Prostate gland (tissue), 2 donors: ENCODE results near the gene RPL18A. TPM values are rescaled to one million over a fixed set of nuclear protein-coding genes. Genes with fewer than 3 reads are reported as not detected.
A peak's percentile ranks its signal among the peaks of the same experiment; 100 is the strongest.

Experiments
- DNase-seq: peaks from one replicate; pipeline ENCODE4 v3.0.0-alpha.2; 2019; ENCODE audit warnings: low spot score
- H3K27ac ChIP-seq, 2 donors: fragments of 200-600 bp; sonication (generic); 2 replicates each; pipeline ENCODE4 v1.5.1; 2017 to 2019
- H3K27me3 ChIP-seq: fragments of 200-600 bp; sonication (generic); replicated peaks from 2 replicates; pipeline ENCODE4 v1.5.1; 2019; ENCODE audit not compliant: insufficient read depth
- H3K36me3 ChIP-seq, 2 donors: fragments of 200-600 bp; sonication (generic); 1 replicate in 1 of 2; 2 replicates in 1 of 2; pipeline versions ENCODE4 v1.5.1 to v1.8.1; 2017 to 2019
- H3K4me1 ChIP-seq: fragments of 200-600 bp; sonication (generic); replicated peaks from 2 replicates; pipeline ENCODE4 v1.5.1; 2019
- H3K4me3 ChIP-seq, 2 donors: fragments of 200-600 bp; sonication (generic); 2 replicates each; pipeline ENCODE4 v1.5.1; 2017 to 2019
- H3K9me3 ChIP-seq: fragments of 200-600 bp; sonication (generic); 2 replicates; pipeline ENCODE4 v1.5.1; 2017
- POLR2A ChIP-seq: fragments of 450-650 bp; IDR thresholded peaks from one replicate; pipeline ENCODE4 v1.6.1; 2016; ENCODE audit warnings: antibody characterized with exemption, mild to moderate bottlenecking
- POLR2AphosphoS5 ChIP-seq: sonication (generic); formaldehyde crosslinking; IDR thresholded peaks from one replicate; pipeline ENCODE4 v1.6.1; 2017; ENCODE audit warnings: antibody characterized with exemption
- WGBS: methylation state at CpG from one replicate; pipeline ENCODE4 v1.1.5; 2018; 5-methylcytosine and 5-hydroxymethylcytosine counted together
- intact Hi-C: fragments of 100-400 bp; cut with DNase I; formaldehyde crosslinking; loops from one replicate; pipeline ENCODE4 v1.14.2; 2022
- total RNA-seq, 2 donors: library from RNA; depleted of rRNA; stranded (reverse); fragments of >200 nt; gene quantifications; one replicate each; pipeline ENCODE4 v1.1.0, GENCODE V29; 2016
- TF ChIP-seq, protein P1 (sequence below), 4 experiments: fragments of 200-600 bp in 2 of 4; fragments of 450-650 bp in 2 of 4; sonication (generic) in 2 of 4; IDR thresholded peaks; 1 replicate in 3 of 4; 2 replicates in 1 of 4; pipeline ENCODE4 v1.5.1; 2016 to 2019; ENCODE audit warnings: antibody characterized with exemption in 4 of 4, mild to moderate bottlenecking in 2 of 4, moderate library complexity in 2 of 4

RPL18A gene
- total RNA-seq, 2 donors from 2014 or later = 1,351 to 1,892 TPM

DNA sequence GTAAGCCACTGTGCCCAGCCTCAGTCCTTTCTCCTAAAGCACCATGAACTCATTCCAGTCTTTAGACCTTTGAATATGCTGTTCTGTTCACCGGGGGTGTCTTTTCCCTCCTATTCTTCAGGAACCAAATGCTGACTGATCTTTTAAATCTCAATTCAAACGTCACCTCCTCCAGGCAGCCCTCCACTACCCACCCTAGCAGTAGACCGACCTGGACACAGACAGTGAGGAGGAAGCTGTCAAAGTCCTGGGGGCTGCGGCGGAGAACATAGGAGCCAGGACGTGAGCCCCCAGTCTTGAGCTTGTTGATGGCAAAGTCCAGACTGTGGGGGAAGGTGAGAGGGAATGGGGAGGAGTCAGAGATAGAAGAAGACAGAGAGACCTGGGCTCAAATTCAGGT, 19.7 kb upstream of the RPL18A start:
- H3K9me3 ChIP-seq = no peaks in the 10 kb centered on the region
- no peaks in the 10 kb centered on the region for H3K27me3 ChIP-seq
- no peak overlapping the region for H3K4me3 ChIP-seq
- intact Hi-C loops = no loop called here
- 83% methylated on average over 6 of the region's 6 CpGs for WGBS
- no peak for TF ChIP-seq POLR2A
- no peak for TF ChIP-seq POLR2AphosphoS5
- TF ChIP-seq, protein P1, sequence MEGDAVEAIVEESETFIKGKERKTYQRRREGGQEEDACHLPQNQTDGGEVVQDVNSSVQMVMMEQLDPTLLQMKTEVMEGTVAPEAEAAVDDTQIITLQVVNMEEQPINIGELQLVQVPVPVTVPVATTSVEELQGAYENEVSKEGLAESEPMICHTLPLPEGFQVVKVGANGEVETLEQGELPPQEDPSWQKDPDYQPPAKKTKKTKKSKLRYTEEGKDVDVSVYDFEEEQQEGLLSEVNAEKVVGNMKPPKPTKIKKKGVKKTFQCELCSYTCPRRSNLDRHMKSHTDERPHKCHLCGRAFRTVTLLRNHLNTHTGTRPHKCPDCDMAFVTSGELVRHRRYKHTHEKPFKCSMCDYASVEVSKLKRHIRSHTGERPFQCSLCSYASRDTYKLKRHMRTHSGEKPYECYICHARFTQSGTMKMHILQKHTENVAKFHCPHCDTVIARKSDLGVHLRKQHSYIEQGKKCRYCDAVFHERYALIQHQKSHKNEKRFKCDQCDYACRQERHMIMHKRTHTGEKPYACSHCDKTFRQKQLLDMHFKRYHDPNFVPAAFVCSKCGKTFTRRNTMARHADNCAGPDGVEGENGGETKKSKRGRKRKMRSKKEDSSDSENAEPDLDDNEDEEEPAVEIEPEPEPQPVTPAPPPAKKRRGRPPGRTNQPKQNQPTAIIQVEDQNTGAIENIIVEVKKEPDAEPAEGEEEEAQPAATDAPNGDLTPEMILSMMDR (IDR thresholded peaks at IDR 0.05) = no peak
- peaks cover 3% of the 10 kb centered on the region for H3K4me1 ChIP-seq
- DNase-seq = no peak
- no peak overlapping the region for H3K27ac ChIP-seq
- no peaks in the 10 kb centered on the region for H3K36me3 ChIP-seq

DNA sequence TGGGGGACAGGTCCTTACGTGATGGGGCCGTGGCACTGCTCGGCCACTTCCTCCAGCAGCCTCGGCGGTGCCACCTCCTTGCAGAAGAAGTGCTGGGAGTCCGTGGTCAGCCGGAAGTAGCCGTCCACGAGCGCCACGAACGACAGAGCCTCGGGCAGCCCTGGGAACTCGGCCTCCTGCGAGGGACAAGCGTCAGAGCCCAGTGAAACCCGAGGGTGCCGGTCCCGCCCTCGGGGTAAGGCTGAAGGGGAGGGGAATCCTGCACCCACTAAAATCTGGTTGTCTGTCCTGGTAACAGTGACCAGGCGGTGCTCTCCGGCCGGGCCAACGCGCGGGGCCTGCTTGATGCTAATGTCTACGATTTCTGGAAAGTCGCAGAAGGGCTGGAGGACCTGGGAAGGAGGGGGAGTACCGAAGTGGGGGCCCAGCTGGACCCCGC, 18.3 kb upstream of the RPL18A start:
- Histone ChIP-seq H3K36me3 (no peaks in the 10 kb centered on the region), H3K27me3 (no peaks in the 10 kb centered on the region), H3K9me3 (no peaks in the 10 kb centered on the region), H3K4me1 (peaks cover 3% of the 10 kb centered on the region), H3K4me3 (peak overlapping the region in 1 of 2 donors; percentile 5), H3K27ac (no peak overlapping the region)
- WGBS = 15% methylated on average over 30 of the region's 30 CpGs
- TF ChIP-seq, protein P1 (IDR thresholded peaks at IDR 0.05) = no peak
- DNase-seq = no peak
- intact Hi-C loops = no loop called here

DNA sequence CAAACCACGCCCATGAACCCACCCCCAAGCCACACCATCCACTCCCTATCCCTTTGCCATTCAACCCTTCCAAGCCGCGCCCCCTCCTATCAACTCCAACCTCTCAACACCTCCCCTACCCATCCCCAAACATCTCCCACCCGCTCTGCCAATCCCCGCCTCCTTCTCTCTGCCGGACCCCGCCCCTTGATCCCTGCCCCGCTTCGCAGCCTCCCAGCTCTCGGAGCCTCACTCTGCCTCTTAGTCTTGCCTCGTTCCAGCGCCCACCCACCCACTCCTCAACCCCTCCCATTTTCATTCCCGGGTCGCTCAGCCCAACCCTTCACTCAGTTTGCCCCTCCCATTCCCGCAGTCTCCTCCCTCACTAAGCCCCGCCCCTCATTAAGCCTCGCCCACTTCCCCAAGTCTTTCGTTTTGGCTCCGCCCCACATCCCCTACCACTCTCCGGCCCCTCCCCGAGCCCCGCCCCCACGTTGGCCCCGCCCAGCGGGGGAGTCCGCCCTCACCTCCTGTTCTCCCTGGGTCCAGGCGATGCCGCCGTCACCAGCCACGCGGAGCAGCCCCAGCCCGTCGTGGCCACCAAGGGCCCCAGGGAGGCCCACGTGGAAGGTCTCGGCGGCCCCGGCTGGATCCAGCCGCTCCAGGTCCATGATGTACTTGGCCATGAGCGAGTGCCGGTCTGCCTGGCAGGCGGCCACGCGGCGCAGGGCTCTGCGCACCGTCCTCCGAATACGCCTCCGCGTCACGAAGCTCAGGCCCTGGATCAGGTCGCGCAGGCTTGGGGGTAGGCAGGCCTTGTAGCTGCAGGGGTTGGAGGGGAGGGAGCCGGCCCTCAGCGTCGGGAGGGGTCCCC, 17.7 kb upstream of the RPL18A start:
- H3K9me3 ChIP-seq = no peaks in the 10 kb centered on the region
- intact Hi-C loops = no loop called here
- H3K4me3 ChIP-seq = peak overlapping the region; percentile 13 to 20
- DNase-seq = peak; percentile 48
- H3K27me3 ChIP-seq = no peaks in the 10 kb centered on the region
- H3K4me1 ChIP-seq = peaks cover 3% of the 10 kb centered on the region
- TF ChIP-seq, protein P1 (IDR thresholded peaks at IDR 0.05) = no peak
- TF ChIP-seq POLR2AphosphoS5 = peak; percentile 35
- WGBS = 12% methylated on average over 55 of the region's 56 CpGs
- H3K27ac ChIP-seq = no peak overlapping the region
- no peaks in the 10 kb centered on the region for H3K36me3 ChIP-seq

DNA sequence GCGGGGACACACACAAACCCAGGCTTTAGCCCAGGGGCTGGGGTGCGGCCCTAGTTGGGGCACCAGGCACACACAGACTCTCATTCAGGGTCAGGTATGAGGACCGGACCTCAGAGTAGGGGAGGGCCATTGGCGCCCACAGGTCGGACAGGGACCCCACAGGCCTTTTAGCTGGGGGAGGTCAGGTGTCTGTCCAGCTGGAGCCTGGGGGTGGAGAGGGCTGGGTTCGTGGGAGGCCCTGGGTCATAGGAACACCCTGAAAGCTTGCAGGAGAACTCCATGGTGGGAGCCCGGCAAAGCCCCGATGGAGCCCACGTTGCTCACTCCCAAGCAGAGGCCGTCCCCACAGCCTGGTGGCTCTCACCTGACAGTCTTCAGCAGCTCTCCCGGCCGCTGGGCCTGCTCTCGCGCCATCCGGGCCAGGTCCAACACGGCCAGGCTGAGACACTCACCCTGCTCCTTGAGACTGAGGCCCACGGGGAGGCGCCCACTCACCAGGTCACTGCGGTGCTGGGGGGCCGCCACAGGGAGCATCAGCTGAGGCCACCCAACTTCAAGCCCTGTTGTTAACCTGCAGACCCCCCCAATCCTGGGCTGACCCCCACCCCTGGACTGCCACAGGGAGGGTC, 16.9 kb upstream of the RPL18A start:
- WGBS = 52% methylated on average over 19 of the region's 20 CpGs
- Histone ChIP-seq H3K36me3 (no peaks in the 10 kb centered on the region), H3K27ac (no peak overlapping the region), H3K27me3 (no peaks in the 10 kb centered on the region), H3K4me3 (peak overlapping the region; percentile 13 to 20), H3K9me3 (no peaks in the 10 kb centered on the region), H3K4me1 (peaks cover 3% of the 10 kb centered on the region)
- no peak for TF ChIP-seq POLR2AphosphoS5
- TF ChIP-seq, protein P1 (IDR thresholded peaks at IDR 0.05) = no peak
- no peak for TF ChIP-seq POLR2A
- intact Hi-C loops = no loop called here
- DNase-seq = no peak
